H1 (cell line): ENCODE results near the gene NMUR1. TPM values are rescaled to one million over a fixed set of nuclear protein-coding genes. Genes with fewer than 3 reads are reported as not detected.

Experiments
- CTCF ChIA-PET: fragments of 300-600 bp; sonication (Branson Sonifier 250); formaldehyde crosslinking; loops from one replicate; lab custom pipeline; 2021; ENCODE audit not compliant: partially characterized antibody; lab: Charles Lee
- POLR2A ChIA-PET: fragments of 300-600 bp; sonication (Branson Sonifier 250); formaldehyde crosslinking; loops from one replicate; lab custom pipeline; 2021; ENCODE audit warnings: inconsistent platforms; ENCODE audit not compliant: partially characterized antibody; lab: Charles Lee
- DNase-seq, 2 experiments: peaks; one replicate each; pipeline versions ENCODE4 v3.0.0 to v3.0.0-alpha.2; 2010 to 2022; ENCODE audit warnings: low spot score in 2 of 2, low read depth in 1 of 2, mixed read lengths in 1 of 2
- FAIRE-seq: peaks from 2 replicates; lab custom pipeline; 2011; peaks lifted over from hg19 to GRCh38; lab: Jason Lieb, UNC
- H2AFZ ChIP-seq: 2 replicates; pipeline ENCODE4 v1.8.1; 2012; ENCODE audit warnings: low read length, inconsistent platforms
- H2AK5ac ChIP-seq: 2 replicates; pipeline ENCODE4 v1.6.1; 2013; ENCODE audit warnings: low read depth, low read length
- H2BK120ac ChIP-seq: replicated peaks from 2 replicates; pipeline ENCODE3; 2013; ENCODE audit warnings: low read depth, low read length, inconsistent platforms
- H2BK12ac ChIP-seq: 2 replicates; pipeline ENCODE4 v1.6.1; 2013; ENCODE audit warnings: low read depth, low read length
- H2BK15ac ChIP-seq: 2 replicates; pipeline ENCODE4 v1.6.1; 2013; ENCODE audit warnings: low read length
- H2BK20ac ChIP-seq: 2 replicates; pipeline ENCODE4 v1.6.1; 2013; ENCODE audit warnings: low read length
- H2BK5ac ChIP-seq: 2 replicates; pipeline ENCODE4 v1.6.1; 2013; ENCODE audit warnings: low read depth, low read length
- H3K14ac ChIP-seq: 2 replicates; pipeline ENCODE4 v1.6.1; 2013; ENCODE audit warnings: inconsistent platforms; ENCODE audit not compliant: insufficient read length
- H3K18ac ChIP-seq: 2 replicates; pipeline ENCODE4 v1.6.1; 2013; ENCODE audit warnings: low read length; ENCODE audit errors: extremely low read depth
- H3K23ac ChIP-seq: 2 replicates; pipeline ENCODE4 v1.6.1; 2013; ENCODE audit warnings: inconsistent platforms; ENCODE audit not compliant: insufficient read length
- H3K23me2 ChIP-seq: 2 replicates; pipeline ENCODE4 v1.6.1; 2013; ENCODE audit warnings: low read depth, low read length
- H3K27ac ChIP-seq: 2 replicates; pipeline ENCODE4 v1.6.1; 2011; ENCODE audit warnings: low read depth, low read length, inconsistent platforms
- H3K27me3 ChIP-seq, 4 experiments: replicated peaks in 1 of 4; 1 replicate in 1 of 4; 2 replicates in 3 of 4; pipeline versions ENCODE4 v1.6.1 to v1.8.1; 2011 to 2013; ENCODE audit warnings: low read length in 3 of 4, mild to moderate bottlenecking in 3 of 4, inconsistent platforms in 2 of 4, mixed read lengths in 2 of 4, moderate library complexity in 1 of 4; ENCODE audit not compliant: control insufficient read depth in 3 of 4, insufficient read depth in 3 of 4; ENCODE audit errors: extremely low read depth in 1 of 4
- H3K36me3 ChIP-seq, 4 experiments: 2 replicates each; pipeline versions ENCODE4 v1.6.1 to v1.8.1; 2011 to 2013; ENCODE audit warnings: mild to moderate bottlenecking in 4 of 4, low read length in 3 of 4, moderate library complexity in 2 of 4, control low read depth in 1 of 4, inconsistent platforms in 1 of 4; ENCODE audit not compliant: insufficient read depth in 4 of 4, control insufficient read depth in 2 of 4
- H3K4ac ChIP-seq: replicated peaks from 2 replicates; pipeline ENCODE3; 2013; ENCODE audit warnings: low read length, low read depth, mixed read lengths, inconsistent platforms; ENCODE audit not compliant: insufficient read length
- H3K4me1 ChIP-seq, 4 experiments: replicated peaks in 1 of 4; 1 replicate in 1 of 4; 2 replicates in 3 of 4; pipeline versions ENCODE4 v1.6.1 to v1.8.1; 2011 to 2013; ENCODE audit warnings: low read length in 3 of 4, inconsistent platforms in 2 of 4, mixed read lengths in 1 of 4; ENCODE audit not compliant: insufficient read depth in 4 of 4, control insufficient read depth in 3 of 4
- H3K4me2 ChIP-seq, 2 experiments: 2 replicates each; pipeline versions ENCODE4 v1.6.1 to v1.8.1; 2011 to 2013; ENCODE audit warnings: low read depth in 2 of 2, low read length in 2 of 2, control low read depth in 1 of 2, inconsistent platforms in 1 of 2, mild to moderate bottlenecking in 1 of 2; ENCODE audit not compliant: insufficient read depth in 1 of 2
- H3K4me3 ChIP-seq, 4 experiments: fragments of 200-600, 300-600 bp in 1 of 4; sonication (generic), shearing (Covaris generic), sonication (Bioruptor Twin) in 1 of 4; 2 replicates each; pipeline versions ENCODE4 v1.5.1 to v1.8.1; 2011 to 2016; ENCODE audit warnings: low read length in 4 of 4, low read depth in 3 of 4, control low read depth in 2 of 4, inconsistent platforms in 2 of 4, mild to moderate bottlenecking in 2 of 4, mixed read lengths in 1 of 4, moderate library complexity in 1 of 4; ENCODE audit not compliant: insufficient read depth in 2 of 4; ENCODE audit errors: extremely low read depth in 1 of 4
- H3K56ac ChIP-seq: replicated peaks from 2 replicates; pipeline ENCODE3; 2013; ENCODE audit warnings: low read depth, mild to moderate bottlenecking, mixed read lengths, low read length, inconsistent platforms; ENCODE audit not compliant: insufficient read length
- H3K79me1 ChIP-seq: 2 replicates; pipeline ENCODE4 v1.6.1; 2013; ENCODE audit warnings: low read depth, low read length, control low read depth
- H3K79me2 ChIP-seq, 2 experiments: 2 replicates each; pipeline versions ENCODE4 v1.6.1 to v1.8.1; 2012 to 2013; ENCODE audit warnings: low read length in 2 of 2, mild to moderate bottlenecking in 2 of 2, inconsistent platforms in 1 of 2; ENCODE audit not compliant: insufficient read depth in 2 of 2, control insufficient read depth in 1 of 2
- H3K9ac ChIP-seq, 4 experiments: replicated peaks in 1 of 4; 1 replicate in 1 of 4; 2 replicates in 3 of 4; pipeline versions ENCODE4 v1.6.1 to v1.8.1; 2011 to 2013; ENCODE audit warnings: low read depth in 3 of 4, low read length in 3 of 4, control low read depth in 2 of 4, mild to moderate bottlenecking in 2 of 4, moderate library complexity in 2 of 4, inconsistent platforms in 1 of 4; ENCODE audit errors: extremely low read depth in 1 of 4
- H3K9me3 ChIP-seq, 2 experiments: 2 replicates each; pipeline versions ENCODE4 v1.6.1 to v1.8.1; 2012 to 2013; ENCODE audit warnings: mild to moderate bottlenecking in 2 of 2, moderate library complexity in 2 of 2, control low read depth in 1 of 2, inconsistent platforms in 1 of 2, low read depth in 1 of 2, low read length in 1 of 2, mixed read lengths in 1 of 2; ENCODE audit not compliant: insufficient read depth in 2 of 2
- H4K20me1 ChIP-seq, 2 experiments: replicated peaks in 1 of 2; 2 replicates each; pipeline versions ENCODE3 to v1.8.1; 2011 to 2013; ENCODE audit warnings: inconsistent platforms in 2 of 2, low read length in 2 of 2, mild to moderate bottlenecking in 1 of 2; ENCODE audit not compliant: insufficient read depth in 2 of 2, control insufficient read depth in 1 of 2
- H4K5ac ChIP-seq: 2 replicates; pipeline ENCODE4 v1.6.1; 2013; ENCODE audit warnings: low read length, low read depth, mixed read lengths, inconsistent platforms; ENCODE audit not compliant: insufficient read length
- H4K8ac ChIP-seq: 2 replicates; pipeline ENCODE4 v1.8.0; 2013; ENCODE audit warnings: mild to moderate bottlenecking, moderate library complexity, low read length, inconsistent platforms; ENCODE audit not compliant: insufficient read depth; ENCODE audit errors: extremely low read depth
- H4K91ac ChIP-seq: replicated peaks from 2 replicates; pipeline ENCODE3; 2013; ENCODE audit warnings: low read length, mixed read lengths, inconsistent platforms; ENCODE audit not compliant: insufficient read length
- BRCA1 ChIP-seq: IDR thresholded peaks from 2 replicates; pipeline ENCODE4 v1.6.1; 2012; ENCODE audit warnings: low read depth, low read length, improper control_type of control experiment
- CTBP2 ChIP-seq: IDR thresholded peaks from 2 replicates; pipeline ENCODE4 v1.7.0; 2011; ENCODE audit warnings: borderline replicate concordance, mild to moderate bottlenecking, moderate library complexity, mixed read lengths, low read length; ENCODE audit not compliant: insufficient read depth, insufficient read length
- NANOG ChIP-seq: IDR thresholded peaks from 2 replicates; pipeline ENCODE4 v1.6.1; 2011; ENCODE audit warnings: low read length, low read depth, mild to moderate bottlenecking, inconsistent platforms; ENCODE audit not compliant: insufficient read depth, poor library complexity, severe bottlenecking
- YY1 ChIP-seq: IDR thresholded peaks from 2 replicates; pipeline ENCODE4 v1.6.1; 2011; ENCODE audit warnings: low read depth, mild to moderate bottlenecking, low read length
- WGBS, 2 experiments: shearing (Covaris generic) in 1 of 2; methylation state at CpG; one replicate each; pipeline versions ENCODE4 v1.1.6 to v1.1.7; 2013 to 2015; ENCODE audit warnings: low lambda C conversion rate in 2 of 2, mixed read lengths in 2 of 2, inconsistent platforms in 1 of 2, low coverage in 1 of 2, missing lambda C conversion rate in 1 of 2; ENCODE audit not compliant: insufficient replicate concordance in 2 of 2, insufficient coverage in 1 of 2, insufficient read length in 1 of 2; ENCODE audit errors: extremely low coverage in 1 of 2, missing lambda C conversion rate in 1 of 2; 5-methylcytosine and 5-hydroxymethylcytosine counted together
- polyA plus RNA-seq, 7 experiments: library from polyadenylated mRNA; depleted of rRNA in 3 of 7; stranded (reverse) in 5 of 7; unstranded in 2 of 7; fragments of >200 nt in 5 of 7; fragments of 200-250 nt in 2 of 7; gene quantifications; 1 replicate in 5 of 7; 2 replicates in 1 of 7; 4 replicates in 1 of 7; pipeline versions ENCODE4 v1.2.1 to v1.2.3, GENCODE V29; 2011 to 2013; ENCODE audit warnings: missing spikeins in 2 of 7, mixed read lengths in 2 of 7
- total RNA-seq: library from RNA; stranded (reverse); fragmentation: NEBNext Ultra II Directional; extraction: Animal tissue kit (Norgen Biotek cat#: 25700); gene quantifications from 2 replicates; pipeline ENCODE4 v1.2.1, GENCODE V29; 2021

Gene NMUR1
- total and polyA plus RNA-seq, 2 of the 8 experiments (the other 6 are each of a cell fraction or from before 2014, with no cell fraction given), result 0.56 to 1.5 TPM

- Histone ChIP-seq H3K56ac (peak overlapping the region; percentile 72), H3K18ac (peak overlapping the region; percentile 99), H4K8ac (peak overlapping the region; percentile 96; the same call in 1 of the 2 replicates), H4K20me1 (no peaks in the 10 kb centered on the region), H3K4me1 (peaks cover 3 to 47% (median 27%) of the 10 kb centered on the region in 4 experiments), H3K79me1 (no peaks in the 10 kb centered on the region), H4K91ac (peak overlapping the region; percentile 100), H3K4me2 (peak overlapping the region; percentile 26 to 55; a peak in 3 of 4 replicates), H3K27ac (peak overlapping the region; percentile 96), H3K79me2 (no peaks in the 10 kb centered on the region), H2BK15ac (peak overlapping the region; percentile 74; the same call in 1 of the 2 replicates), H2BK120ac (peak overlapping the region; percentile 100), H2BK20ac (peak overlapping the region; percentile 100), H3K23ac (no peak overlapping the region), H3K23me2 (no peaks in the 10 kb centered on the region; the same call in 1 of the 2 replicates), H3K27me3 (no peaks in the 10 kb centered on the region), H3K4me3 (peak overlapping the region in 1 of 4 experiments; percentile 25; a peak in 1 of 8 replicates), H2AK5ac (no peak overlapping the region), H2BK5ac (peak overlapping the region; percentile 98), H3K36me3 (no peaks in the 10 kb centered on the region), H3K14ac (no peak overlapping the region), H3K9ac (peak overlapping the region in 2 of 4 experiments; percentile 40 to 64; a peak in 3 of 7 replicates), H3K4ac (peak overlapping the region; percentile 100), H2BK12ac (peak overlapping the region; percentile 99), H2AFZ (no peak overlapping the region), H4K5ac (peak overlapping the region; percentile 100), H3K9me3 (no peaks in the 10 kb centered on the region)
- ChIA-PET POLR2A (interaction anchor here (1.0 to 1.9 kb wide), 6 partner anchors 13 to 91 kb away, joined by 3 to 6 read pairs (median 5); no protein-coding TSS in a partner anchor), CTCF (interaction anchor here (0.6 to 16.1 kb wide), 7 partner anchors 8 to 102 kb away, joined by 3 to 368 read pairs (median 8); partner anchors contain the start of gene TEX44)
- TF ChIP-seq CTBP2, result no peak
- 0 out of 2 replicates have a peak, but pooled peaks have one; percentile 31 for TF ChIP-seq YY1
- no peak for TF ChIP-seq BRCA1
- no peak for TF ChIP-seq NANOG
- FAIRE-seq, result no peak
- DNase-seq, result no peak
- whole genome bisulfite sequencing, 2 experiments, result 33% methylated on average over 4 of the region's 4 CpGs; no CpG with 5 or more reads in 1 of the 2 experiments
Measured at GRCh38 chr2:231573096-231573495, 42.9 kb upstream of the NMUR1 start.
